HepG2 (cell line): Measurements from ENCODE around the gene MKNK1. TPM values are rescaled to one million over a fixed set of nuclear protein-coding genes. Genes with fewer than 3 reads are reported as not detected.

ENCODE experiments used
- ATAC-seq: fragments of 200-7000 bp; cut with Tn5 transposase; 3 replicates; pipeline ENCODE4 v1.9.1; 2020; ENCODE audit warnings: mild to moderate bottlenecking, moderate library complexity
- BruUV-seq: library from RNA; stranded (reverse); fragments of 400-500 nt; replicated peaks from 2 replicates; lab custom pipeline; 2021; lab: Mats Ljungman, UMichigan
- CTCF ChIA-PET: fragments of 300-600 bp; formaldehyde crosslinking; extraction: SDS; loops from one replicate; lab custom pipeline; 2021; ENCODE audit warnings: low total read pairs, inconsistent platforms, low intra/inter-chr PET ratio; lab: Yijun Ruan, JAX
- POLR2A ChIA-PET: fragments of 350-600 bp; sonication (Branson Sonifier 250); formaldehyde crosslinking; loops from one replicate; lab custom pipeline; 2020; ENCODE audit warnings: antibody characterized with exemption, inconsistent platforms; lab: Yijun Ruan, JAX
- DNase-seq: peaks from one replicate; pipeline ENCODE4 v3.0.0-alpha.2; 2015; ENCODE audit warnings: low spot score
- FAIRE-seq: peaks from 3 replicates; lab custom pipeline; 2011; peaks lifted over from hg19 to GRCh38; lab: Jason Lieb, UNC
- H2AFZ ChIP-seq: one replicate; pipeline ENCODE4 v1.6.1; 2011; ENCODE audit warnings: low read length, inconsistent platforms
- H3K27ac ChIP-seq: fragments of 300-600 bp; 3 replicates; pipeline ENCODE4 v1.8.0; 2011; ENCODE audit warnings: mixed run types, mild to moderate bottlenecking, mixed read lengths, low read length, inconsistent platforms; ENCODE audit not compliant: insufficient read depth; ENCODE audit errors: extremely low read length
- H3K27me3 ChIP-seq, 2 experiments: fragments of 200-600 bp in 1 of 2; 2 replicates in 1 of 2; 3 replicates in 1 of 2; pipeline versions ENCODE4 v1.6.0 to v1.8.0; 2011; ENCODE audit warnings: low read length in 2 of 2, mild to moderate bottlenecking in 2 of 2, moderate library complexity in 2 of 2, inconsistent platforms in 1 of 2; ENCODE audit not compliant: insufficient read depth in 2 of 2, control insufficient read depth in 1 of 2
- H3K36me3 ChIP-seq, 2 experiments: fragments of 200-600 bp in 1 of 2; replicated peaks in 1 of 2; 2 replicates in 1 of 2; 3 replicates in 1 of 2; pipeline versions ENCODE4 v1.5.1 to v1.8.0; 2011; ENCODE audit warnings: low read length in 2 of 2, inconsistent platforms in 1 of 2; ENCODE audit not compliant: insufficient read depth in 2 of 2, control insufficient read depth in 1 of 2
- H3K4me1 ChIP-seq: 2 replicates; pipeline ENCODE4 v1.5.1; 2012; ENCODE audit warnings: low read length, inconsistent platforms; ENCODE audit not compliant: insufficient read depth
- H3K4me2 ChIP-seq: 2 replicates; pipeline ENCODE4 v1.6.0; 2011; ENCODE audit warnings: low read depth, low read length, inconsistent platforms
- H3K4me3 ChIP-seq, 3 experiments: fragments of 200-600 bp in 1 of 3; sonication (generic), shearing (Covaris generic) in 1 of 3; replicated peaks in 1 of 3; 2 replicates each; pipeline ENCODE4 v1.5.1; 2011 to 2016; ENCODE audit warnings: low read length in 3 of 3, inconsistent platforms in 2 of 3, low read depth in 2 of 3, mild to moderate bottlenecking in 2 of 3, control low read depth in 1 of 3, mixed read lengths in 1 of 3; ENCODE audit not compliant: insufficient read depth in 1 of 3
- H3K79me2 ChIP-seq: one replicate; pipeline ENCODE4 v1.6.1; 2011; ENCODE audit warnings: low read length, inconsistent platforms; ENCODE audit not compliant: insufficient read depth
- H3K9ac ChIP-seq: 2 replicates; pipeline ENCODE4 v1.6.0; 2011; ENCODE audit warnings: mild to moderate bottlenecking, low read depth, low read length, inconsistent platforms; ENCODE audit not compliant: insufficient read depth
- H3K9me3 ChIP-seq: 2 replicates; pipeline ENCODE4 v1.5.1; 2012; ENCODE audit warnings: mild to moderate bottlenecking, low read length
- H4K20me1 ChIP-seq: 2 replicates; pipeline ENCODE4 v1.6.0; 2011; ENCODE audit warnings: inconsistent platforms, mild to moderate bottlenecking, low read length, moderate library complexity; ENCODE audit not compliant: insufficient read depth
- CEBPG ChIP-seq: IDR thresholded peaks from 2 replicates; pipeline ENCODE4 v1.6.1; 2016
- HMGA1 ChIP-seq: sonication (generic); formaldehyde crosslinking; conservative IDR thresholded peaks from 2 replicates; pipeline ENCODE4 v1.4.0; 2020; ENCODE audit warnings: missing genetic modification reagents
- HOXD1 ChIP-seq: sonication (generic); formaldehyde crosslinking; IDR thresholded peaks from 2 replicates; pipeline ENCODE4 v1.5.0; 2020; ENCODE audit warnings: missing genetic modification reagents
- MTA1 ChIP-seq: sonication (generic); formaldehyde crosslinking; IDR thresholded peaks from 2 replicates; pipeline ENCODE4 v1.4.0; 2020; ENCODE audit warnings: missing genetic modification reagents, mild to moderate bottlenecking, borderline replicate concordance
- NCOR1 ChIP-seq: fragments of 200-600 bp; sonication (generic); IDR thresholded peaks from 2 replicates; pipeline ENCODE4 v1.7.0; 2017; ENCODE audit warnings: antibody characterized with exemption, low read length, borderline replicate concordance
- SOX6 ChIP-seq, 2 experiments: fragments of 450-650 bp in 1 of 2; sonication (generic) in 1 of 2; formaldehyde crosslinking in 1 of 2; IDR thresholded peaks; 2 replicates each; pipeline versions ENCODE4 v1.4.0 to v1.6.1; 2017 to 2020; ENCODE audit warnings: antibody characterized with exemption in 1 of 2, mild to moderate bottlenecking in 1 of 2, missing genetic modification reagents in 1 of 2
- ZNF230 ChIP-seq: sonication (generic); formaldehyde crosslinking; IDR thresholded peaks from 2 replicates; pipeline ENCODE4 v1.4.0; 2020; ENCODE audit warnings: mild to moderate bottlenecking, missing genetic modification reagents
- ZNF282 ChIP-seq: fragments of 450-650 bp; IDR thresholded peaks from 2 replicates; pipeline ENCODE4 v1.6.1; 2018; ENCODE audit not compliant: partially characterized antibody
- ZNF547 ChIP-seq: sonication (generic); formaldehyde crosslinking; IDR thresholded peaks from 2 replicates; pipeline ENCODE4 v1.5.1; 2020; ENCODE audit warnings: mild to moderate bottlenecking, missing genetic modification reagents
- ZNF772 ChIP-seq: sonication (generic); formaldehyde crosslinking; IDR thresholded peaks from 2 replicates; pipeline ENCODE4 v1.5.0; 2020; ENCODE audit warnings: mild to moderate bottlenecking, missing genetic modification reagents
- WGBS: methylation state at CpG from one replicate; pipeline ENCODE4 v1.1.6; 2017; ENCODE audit warnings: low lambda C conversion rate; 5-methylcytosine and 5-hydroxymethylcytosine counted together
- in situ Hi-C: cut with HindIII; loops from 2 replicates; pipeline ENCODE4 v1.10.0; 2017; ENCODE audit warnings: low pct_unique_long_range_greater_than_20kb; ENCODE audit not compliant: extremely low pct_ligation_motif_present
- intact Hi-C: fragments of 100-400 bp; cut with micrococcal nuclease; formaldehyde crosslinking; loops from one replicate; pipeline ENCODE4 v1.10.0; 2022; ENCODE audit not compliant: unreplicated experiment
- polyA plus RNA-seq, 8 experiments: library from polyadenylated mRNA; depleted of rRNA in 3 of 8; stranded (reverse) in 7 of 8; unstranded in 1 of 8; fragments of >200 nt; fragmentation: Illumina TruSeq in 4 of 8; extraction: Trizol in 4 of 8; gene quantifications; 2 replicates each; pipeline versions ENCODE4 v1.2.1 to v1.2.3, GENCODE V29; 2011 to 2016; ENCODE audit warnings: low read depth in 4 of 8, missing spikeins in 1 of 8, mixed read lengths in 1 of 8; ENCODE audit not compliant: insufficient read depth in 1 of 8
- total RNA-seq, 5 experiments: library from RNA; depleted of rRNA; stranded (reverse); fragments of >200 nt; fragmentation: Illumina TruSeq; extraction: Trizol; gene quantifications; 2 replicates each; pipeline ENCODE4 v1.2.3, GENCODE V29; 2016; ENCODE audit warnings: low read depth in 1 of 5
- TF ChIP-seq, protein P1 (sequence below): sonication (generic); formaldehyde crosslinking; IDR thresholded peaks from 2 replicates; pipeline ENCODE4 v1.4.0; 2020; ENCODE audit warnings: missing genetic modification reagents, mild to moderate bottlenecking, borderline replicate concordance
- TF ChIP-seq, protein P2 (sequence below): sonication (generic); formaldehyde crosslinking; IDR thresholded peaks from 2 replicates; pipeline ENCODE4 v1.5.0; 2020; ENCODE audit warnings: mild to moderate bottlenecking, missing genetic modification reagents
- TF ChIP-seq, protein P3 (sequence below): sonication (generic); formaldehyde crosslinking; IDR thresholded peaks from 2 replicates; pipeline ENCODE4 v1.5.0; 2020; ENCODE audit warnings: mild to moderate bottlenecking, missing genetic modification reagents, borderline replicate concordance
- TF ChIP-seq, protein P4 (sequence below): IDR thresholded peaks from 2 replicates; pipeline ENCODE4 v1.6.1; 2016; ENCODE audit warnings: missing genetic modification reagents, missing compliant biosample characterization

Gene MKNK1
- total and polyA plus RNA-seq, 2 of the 13 experiments (the other 11 are each of a cell fraction or from before 2014, with no cell fraction given), result 18.5 to 24.1 TPM

DNA sequence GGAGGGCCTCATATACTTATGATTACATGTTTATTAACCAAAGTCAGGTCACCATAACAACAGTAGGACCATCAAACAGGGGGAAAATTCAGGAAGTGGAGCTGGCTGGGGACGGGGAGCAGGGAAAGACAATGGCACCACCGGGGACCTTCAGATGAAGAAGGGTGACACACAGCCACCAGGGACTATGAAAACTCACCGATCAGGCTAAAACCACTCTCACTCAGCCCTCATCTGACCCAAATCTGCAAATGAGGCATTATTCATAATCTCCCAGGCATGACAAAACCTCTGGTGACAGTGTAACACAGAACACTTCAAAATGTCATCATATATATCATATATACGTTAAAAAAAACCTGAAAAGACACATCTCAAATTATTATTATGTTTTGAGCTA is 11.2 kb downstream of the MKNK1 start:
- CTCF ChIA-PET, result no interaction called here
- no TSS peak for BruUV-seq
- no peaks in the 10 kb centered on the region for H3K27me3 ChIP-seq
- H3K27ac ChIP-seq, result no peak overlapping the region
- no peaks in the 10 kb centered on the region for H4K20me1 ChIP-seq
- POLR2A ChIA-PET, result no interaction called here
- TF ChIP-seq CEBPG (CRISPR knock-in tag) (no peak), HOXD1 (no peak), ZNF282 (no peak), HMGA1 (CRISPR knock-in tag) (no peak), NCOR1 (no peak), ZNF547 (CRISPR knock-in tag) (no peak), ZNF772 (no peak)
- TF ChIP-seq, protein P1, sequence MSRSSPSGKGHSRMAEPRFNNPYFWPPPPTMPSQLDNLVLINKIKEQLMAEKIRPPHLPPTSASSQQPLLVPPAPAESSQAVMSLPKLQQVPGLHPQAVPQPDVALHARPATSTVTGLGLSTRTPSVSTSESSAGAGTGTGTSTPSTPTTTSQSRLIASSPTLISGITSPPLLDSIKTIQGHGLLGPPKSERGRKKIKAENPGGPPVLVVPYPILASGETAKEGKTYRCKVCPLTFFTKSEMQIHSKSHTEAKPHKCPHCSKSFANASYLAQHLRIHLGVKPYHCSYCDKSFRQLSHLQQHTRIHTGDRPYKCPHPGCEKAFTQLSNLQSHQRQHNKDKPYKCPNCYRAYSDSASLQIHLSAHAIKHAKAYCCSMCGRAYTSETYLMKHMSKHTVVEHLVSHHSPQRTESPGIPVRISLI (CRISPR knock-in tag), result no peak
- peaks cover 7 to 51% of the 10 kb centered on the region in 2 experiments; a peak in 4 of 5 replicates for H3K36me3 ChIP-seq
- FAIRE-seq (no peak), DNase-seq (no peak), ATAC-seq (no peak)
- WGBS, result 97% methylated on average over 4 of the region's 4 CpGs
- H3K9ac ChIP-seq, result no peak overlapping the region
- intact Hi-C loops (no loop called here), in situ Hi-C loops (no loop called here)
- H3K4me3 ChIP-seq, result no peak overlapping the region
- no peaks in the 10 kb centered on the region for H3K9me3 ChIP-seq
- no peak overlapping the region for H2AFZ ChIP-seq
- no peaks in the 10 kb centered on the region for H3K79me2 ChIP-seq
- H3K4me2 ChIP-seq, result no peak overlapping the region
- no peaks in the 10 kb centered on the region for H3K4me1 ChIP-seq

DNA sequence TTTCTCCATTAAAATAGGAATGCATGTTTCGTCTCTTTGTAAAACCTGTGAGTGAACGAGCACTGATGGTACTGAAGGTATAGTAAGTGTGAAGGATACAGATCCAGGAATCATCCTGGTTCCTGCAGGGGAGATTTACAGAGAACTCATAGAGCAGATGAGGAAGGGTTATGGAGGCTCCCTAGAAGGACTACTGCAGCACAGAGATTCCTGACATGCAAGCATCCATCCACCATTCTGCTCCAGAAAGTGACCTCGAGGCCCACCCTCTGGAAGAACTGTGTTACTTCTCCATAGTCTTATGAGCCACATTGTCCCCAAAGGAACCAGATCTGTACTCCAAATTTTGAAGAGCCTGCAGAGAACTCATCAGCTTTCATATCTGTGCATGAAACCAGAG is 14.5 kb downstream of the MKNK1 start:
- H3K27me3 ChIP-seq, result no peaks in the 10 kb centered on the region
- FAIRE-seq, result no peak
- CTCF ChIA-PET, result no interaction called here
- ATAC-seq, result no peak
- no peak for DNase-seq
- no peaks in the 10 kb centered on the region for H3K9me3 ChIP-seq
- H4K20me1 ChIP-seq, result no peaks in the 10 kb centered on the region
- intact Hi-C loops, result no loop called here
- in situ Hi-C loops, result no loop called here
- H3K27ac ChIP-seq, result no peak overlapping the region
- 96% methylated on average over 2 of the region's 3 CpGs for WGBS
- H3K79me2 ChIP-seq, result no peaks in the 10 kb centered on the region
- no peak overlapping the region for H3K9ac ChIP-seq
- no peaks in the 10 kb centered on the region for H3K4me1 ChIP-seq
- peaks cover 11 to 69% of the 10 kb centered on the region in 2 experiments; a peak in 4 of 5 replicates for H3K36me3 ChIP-seq
- H3K4me3 ChIP-seq, result no peak overlapping the region
- H3K4me2 ChIP-seq, result no peak overlapping the region
- no peak overlapping the region for H2AFZ ChIP-seq
- no TSS peak for BruUV-seq
- POLR2A ChIA-PET, result no interaction called here
- TF ChIP-seq, protein P2, sequence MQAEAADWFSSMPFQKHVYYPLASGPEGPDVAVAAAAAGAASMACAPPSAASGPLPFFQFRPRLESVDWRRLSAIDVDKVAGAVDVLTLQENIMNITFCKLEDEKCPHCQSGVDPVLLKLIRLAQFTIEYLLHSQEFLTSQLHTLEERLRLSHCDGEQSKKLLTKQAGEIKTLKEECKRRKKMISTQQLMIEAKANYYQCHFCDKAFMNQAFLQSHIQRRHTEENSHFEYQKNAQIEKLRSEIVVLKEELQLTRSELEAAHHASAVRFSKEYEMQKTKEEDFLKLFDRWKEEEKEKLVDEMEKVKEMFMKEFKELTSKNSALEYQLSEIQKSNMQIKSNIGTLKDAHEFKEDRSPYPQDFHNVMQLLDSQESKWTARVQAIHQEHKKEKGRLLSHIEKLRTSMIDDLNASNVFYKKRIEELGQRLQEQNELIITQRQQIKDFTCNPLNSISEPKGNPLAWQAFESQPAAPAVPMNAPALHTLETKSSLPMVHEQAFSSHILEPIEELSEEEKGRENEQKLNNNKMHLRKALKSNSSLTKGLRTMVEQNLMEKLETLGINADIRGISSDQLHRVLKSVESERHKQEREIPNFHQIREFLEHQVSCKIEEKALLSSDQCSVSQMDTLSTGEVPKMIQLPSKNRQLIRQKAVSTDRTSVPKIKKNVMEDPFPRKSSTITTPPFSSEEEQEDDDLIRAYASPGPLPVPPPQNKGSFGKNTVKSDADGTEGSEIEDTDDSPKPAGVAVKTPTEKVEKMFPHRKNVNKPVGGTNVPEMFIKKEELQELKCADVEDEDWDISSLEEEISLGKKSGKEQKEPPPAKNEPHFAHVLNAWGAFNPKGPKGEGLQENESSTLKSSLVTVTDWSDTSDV (CRISPR knock-in tag), result no peak
- TF ChIP-seq ZNF230 (CRISPR knock-in tag), result no peak
- TF ChIP-seq MTA1, result no peak
- TF ChIP-seq, protein P3, sequence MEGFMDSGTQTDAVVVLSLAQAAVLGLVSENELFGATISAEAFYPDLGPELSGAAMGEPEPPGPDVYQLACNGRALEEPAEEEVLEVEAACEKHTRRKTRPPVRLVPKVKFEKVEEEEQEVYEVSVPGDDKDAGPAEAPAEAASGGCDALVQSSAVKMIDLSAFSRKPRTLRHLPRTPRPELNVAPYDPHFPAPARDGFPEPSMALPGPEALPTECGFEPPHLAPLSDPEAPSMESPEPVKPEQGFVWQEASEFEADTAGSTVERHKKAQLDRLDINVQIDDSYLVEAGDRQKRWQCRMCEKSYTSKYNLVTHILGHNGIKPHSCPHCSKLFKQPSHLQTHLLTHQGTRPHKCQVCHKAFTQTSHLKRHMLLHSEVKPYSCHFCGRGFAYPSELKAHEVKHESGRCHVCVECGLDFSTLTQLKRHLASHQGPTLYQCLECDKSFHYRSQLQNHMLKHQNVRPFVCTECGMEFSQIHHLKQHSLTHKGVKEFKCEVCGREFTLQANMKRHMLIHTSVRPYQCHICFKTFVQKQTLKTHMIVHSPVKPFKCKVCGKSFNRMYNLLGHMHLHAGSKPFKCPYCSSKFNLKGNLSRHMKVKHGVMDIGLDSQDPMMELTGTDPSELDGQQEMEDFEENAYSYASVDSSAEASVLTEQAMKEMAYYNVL (CRISPR knock-in tag), result no peak
- TF ChIP-seq SOX6 (IDR thresholded peaks at IDR 0.05), result no peak
- TF ChIP-seq SOX6 (CRISPR knock-in tag; IDR thresholded peaks at IDR 0.05), result no peak
- TF ChIP-seq, protein P4, sequence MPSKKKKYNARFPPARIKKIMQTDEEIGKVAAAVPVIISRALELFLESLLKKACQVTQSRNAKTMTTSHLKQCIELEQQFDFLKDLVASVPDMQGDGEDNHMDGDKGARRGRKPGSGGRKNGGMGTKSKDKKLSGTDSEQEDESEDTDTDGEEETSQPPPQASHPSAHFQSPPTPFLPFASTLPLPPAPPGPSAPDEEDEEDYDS (CRISPR knock-in tag), result no peak
